Calu3 (cell line): Measurements from ENCODE around the gene CEP78. TPM values are rescaled to one million over a fixed set of nuclear protein-coding genes. Genes with fewer than 3 reads are reported as not detected.
"Not testable (repeated sequence)": the region's sequence is repeated elsewhere in the genome, so short reads cannot be mapped to it uniquely, and the experiment has no call there.

Experiments used
- BruUV-seq: library from RNA; stranded (reverse); fragments of 400-500 nt; replicated peaks from 2 replicates; lab custom pipeline; 2021; lab: Mats Ljungman, UMichigan
- CTCF ChIA-PET: fragments of 300-600 bp; sonication (Branson Sonifier 250); formaldehyde crosslinking; loops from one replicate; lab custom pipeline; 2022; ENCODE audit warnings: antibody characterized with exemption; lab: Charles Lee
- DNase-seq: peaks from one replicate; pipeline ENCODE4 v3.0.0; 2022
- H3K27ac Mint-ChIP-seq: one replicate; pipeline ENCODE4 v1.8.0; 2022; ENCODE audit warnings: mixed read lengths; ENCODE audit not compliant: unreplicated experiment
- H3K27me3 Mint-ChIP-seq: one replicate; pipeline ENCODE4 v1.8.0; 2022; ENCODE audit warnings: mixed read lengths; ENCODE audit not compliant: unreplicated experiment
- H3K36me3 Mint-ChIP-seq: one replicate; pipeline ENCODE4 v1.8.0; 2022; ENCODE audit warnings: mild to moderate bottlenecking, moderate library complexity, mixed read lengths; ENCODE audit not compliant: insufficient read depth, unreplicated experiment
- H3K4me1 Mint-ChIP-seq: one replicate; pipeline ENCODE4 v1.8.0; 2022; ENCODE audit warnings: mild to moderate bottlenecking, low read depth, mixed read lengths; ENCODE audit not compliant: unreplicated experiment
- H3K4me3 Mint-ChIP-seq: one replicate; pipeline ENCODE4 v1.8.0; 2022; ENCODE audit warnings: mild to moderate bottlenecking, low read depth, moderate library complexity, mixed read lengths; ENCODE audit not compliant: unreplicated experiment
- H3K9me3 Mint-ChIP-seq: one replicate; pipeline ENCODE4 v1.8.0; 2022; ENCODE audit warnings: low read depth, mixed read lengths; ENCODE audit not compliant: unreplicated experiment
- CTCF ChIP-seq: fragments of 200-600 bp; IDR thresholded peaks from one replicate; pipeline ENCODE4 v1.8.0; 2022; ENCODE audit warnings: antibody characterized with exemption; ENCODE audit not compliant: unreplicated experiment
- intact Hi-C: fragments of 100-400 bp; cut with micrococcal nuclease; formaldehyde crosslinking; loops from one replicate; pipeline ENCODE4 v1.10.0; 2022; ENCODE audit not compliant: unreplicated experiment
- total RNA-seq: library from RNA; stranded (reverse); gene quantifications from 2 replicates; pipeline ENCODE4 v1.2.3, GENCODE V29; 2022

Gene CEP78
- total RNA-seq, 1 experiment from 2014 or later: 20.8 TPM

GRCh38 chr9:78189001-78189400 is 46.9 kb upstream of the CEP78 start:
- H3K4me1 Mint-ChIP-seq: no peaks in the 10 kb centered on the region

GRCh38 chr9:78189461-78189860 is 46.4 kb upstream of the CEP78 start:
- no peaks in the 10 kb centered on the region for H3K36me3 Mint-ChIP-seq
- H3K27ac Mint-ChIP-seq: no peak overlapping the region
- DNase-seq: no peak
- H3K4me3 Mint-ChIP-seq: no peak overlapping the region
- no peaks in the 10 kb centered on the region for H3K9me3 Mint-ChIP-seq
- TF ChIP-seq CTCF: no peak
- intact Hi-C loops: no loop called here
- H3K27me3 Mint-ChIP-seq: peaks cover 17% of the 10 kb centered on the region
- CTCF ChIA-PET: no interaction called here
- no TSS peak for BruUV-seq
- no peaks in the 10 kb centered on the region for H3K4me1 Mint-ChIP-seq

More at GRCh38 chr9:78189001-78189400, 46.9 kb upstream of the CEP78 start:
- no peaks in the 10 kb centered on the region for H3K9me3 Mint-ChIP-seq
- no peaks in the 10 kb centered on the region for H3K36me3 Mint-ChIP-seq
- intact Hi-C loops: no loop called here
- no peak overlapping the region for H3K27ac Mint-ChIP-seq
- no peak overlapping the region for H3K4me3 Mint-ChIP-seq
- no peak for DNase-seq
- no TSS peak for BruUV-seq
- CTCF ChIA-PET: no interaction called here
- peaks cover 17% of the 10 kb centered on the region for H3K27me3 Mint-ChIP-seq
- TF ChIP-seq CTCF: no peak

GRCh38 chr9:78191931-78192330 is 43.9 kb upstream of the CEP78 start:
- CTCF ChIA-PET: interaction anchor here (0.7 kb wide), 1 partner anchor 215 kb away, joined by 3 read pairs; no protein-coding TSS in a partner anchor
- H3K4me3 Mint-ChIP-seq: no peak overlapping the region
- H3K27ac Mint-ChIP-seq: no peak overlapping the region

GRCh38 chr9:78196258-78196657 is 39.6 kb upstream of the CEP78 start:
- Mint-ChIP-seq H3K36me3 (no peaks in the 10 kb centered on the region), H3K4me3 (no peak overlapping the region), H3K27ac (no peak overlapping the region), H3K27me3 (peaks cover 17% of the 10 kb centered on the region), H3K4me1 (no peaks in the 10 kb centered on the region), H3K9me3 (no peaks in the 10 kb centered on the region)
- intact Hi-C loops: no loop called here
- no peak for TF ChIP-seq CTCF
- DNase-seq: no peak
- BruUV-seq: no TSS peak
- CTCF ChIA-PET: no interaction called here

More at GRCh38 chr9:78191931-78192330, 43.9 kb upstream of the CEP78 start:
- no peak for TF ChIP-seq CTCF
- no TSS peak for BruUV-seq
- Mint-ChIP-seq H3K4me1 (no peaks in the 10 kb centered on the region), H3K27me3 (peaks cover 17% of the 10 kb centered on the region), H3K9me3 (no peaks in the 10 kb centered on the region), H3K36me3 (no peaks in the 10 kb centered on the region)
- no peak for DNase-seq
- intact Hi-C loops: no loop called here

- DNase-seq: peak; percentile 23
- intact Hi-C loops, BruUV-seq, H3K27me3 Mint-ChIP-seq, H3K4me1 Mint-ChIP-seq, H3K36me3 Mint-ChIP-seq, H3K27ac Mint-ChIP-seq, CTCF ChIA-PET, H3K9me3 Mint-ChIP-seq, H3K4me3 Mint-ChIP-seq: not testable (repeated sequence)
Measured at GRCh38 chr9:78201158-78201777, 34.6 kb upstream of the CEP78 start.
